Amygdala (tissue), 56 donors: Measurements from ENCODE around the gene AMIGO3.
A peak's percentile ranks its signal among the peaks of the same experiment; 100 is the strongest.

Source experiments
- DNase-seq, 56 donors: peaks; one replicate each; lab custom pipeline; 2025; lab: John Stamatoyannopoulos, UW

The AMIGO3 gene

DNA sequence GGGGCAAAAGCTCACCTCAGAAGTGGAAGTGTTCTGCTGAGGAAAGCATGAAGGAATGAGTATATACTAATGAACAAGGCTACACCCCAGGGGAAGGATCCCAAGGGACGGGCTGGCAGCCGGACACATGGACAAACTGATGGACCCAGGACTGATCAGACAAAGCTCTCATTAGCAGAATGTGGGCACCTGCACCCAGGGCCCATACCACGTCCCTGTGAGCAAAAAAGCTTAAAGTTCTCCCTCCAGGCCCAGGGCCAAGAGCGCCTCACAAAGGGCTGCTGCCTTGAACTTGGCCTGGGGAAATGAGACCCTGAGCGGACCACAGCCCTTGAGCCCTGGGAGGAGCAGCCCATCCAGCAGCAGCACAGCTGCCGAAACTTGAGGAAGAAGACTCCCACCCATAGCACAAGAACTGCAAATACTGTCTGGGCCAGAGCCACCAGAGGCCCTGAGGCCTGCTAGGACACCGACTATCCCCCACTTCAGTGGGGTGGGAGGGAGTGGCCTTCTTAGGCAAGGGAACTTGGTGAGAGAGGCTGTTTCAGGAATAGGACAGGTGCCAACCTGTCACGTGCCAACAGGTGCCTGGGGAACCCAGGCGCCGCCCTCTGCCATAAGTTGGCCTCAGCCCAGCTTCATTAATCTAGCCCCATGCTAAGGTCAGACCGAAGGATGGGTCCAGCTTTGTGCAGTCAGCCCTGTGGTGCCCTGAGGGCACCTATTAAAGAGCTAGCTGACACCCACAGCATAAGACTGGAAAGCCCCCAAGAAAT is 6.6 kb upstream of the AMIGO3 start:
- DNase-seq = no peak

DNA sequence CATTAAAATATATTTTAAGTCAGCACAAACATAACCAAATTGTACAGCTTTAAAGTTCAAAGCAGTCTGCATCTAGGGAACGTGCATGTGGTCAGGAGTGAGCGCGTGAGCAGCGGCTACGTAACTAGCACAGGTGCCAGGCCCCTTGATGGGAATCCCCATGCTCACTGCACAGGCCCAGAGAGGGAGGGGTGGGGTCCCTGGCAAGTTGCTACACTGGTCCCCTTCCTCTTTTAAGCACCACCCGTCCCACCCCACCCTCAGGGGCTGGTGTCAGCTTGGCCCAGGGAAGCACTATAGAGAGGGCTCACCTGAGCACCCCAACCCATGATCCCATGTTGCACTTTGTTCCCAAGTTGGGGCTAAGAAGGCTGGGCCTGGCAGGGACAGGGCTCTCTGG is 5.1 kb upstream of the AMIGO3 start:
- DNase-seq = no peak

DNA sequence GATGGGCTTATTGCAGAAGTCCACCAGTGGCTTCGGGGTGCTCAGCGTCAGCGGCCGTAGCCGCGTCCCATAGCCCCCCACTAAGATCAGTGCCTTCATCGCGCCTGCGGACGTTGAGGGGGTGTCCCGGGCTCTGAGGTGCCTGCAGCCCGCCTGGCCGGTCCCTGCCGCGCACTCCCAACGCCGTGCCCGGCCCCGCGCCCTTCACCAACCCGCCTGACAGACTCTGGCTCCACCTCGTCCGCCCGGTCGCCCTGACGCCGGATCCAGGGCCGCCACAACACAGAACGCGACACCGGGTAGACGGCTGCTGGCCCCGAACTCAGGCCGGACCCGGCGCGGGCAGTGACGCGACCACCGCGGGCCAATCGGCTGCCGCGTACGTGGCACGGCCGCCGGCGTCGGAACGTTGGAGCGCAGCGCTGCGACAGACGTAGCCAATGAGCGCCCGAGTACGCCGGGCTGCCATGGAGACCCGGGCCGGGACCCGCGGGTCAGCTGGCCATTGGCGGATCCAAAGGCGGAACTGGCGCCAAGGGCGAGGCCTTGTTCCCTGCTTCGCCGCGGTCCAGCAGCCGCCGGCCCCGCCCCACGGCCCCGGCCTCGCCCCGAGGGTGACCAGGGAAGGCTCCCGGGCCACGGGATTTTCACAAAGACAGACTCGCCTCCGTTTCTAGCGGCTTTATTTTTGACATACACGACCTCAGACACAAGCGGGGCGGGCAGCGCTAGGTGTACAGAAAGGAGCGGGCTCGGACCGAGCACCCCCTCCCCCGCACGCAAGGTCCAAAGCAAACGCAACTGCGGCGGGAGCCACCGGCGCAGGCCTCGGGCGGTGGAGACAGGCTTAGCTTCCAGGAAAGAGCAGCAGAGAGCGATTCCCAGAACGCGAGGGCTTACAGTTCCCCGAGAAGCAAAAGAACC is 4.4 kb upstream of the AMIGO3 start, which contains the start of gene GMPPB:
GMPPB (minus strand) TSS at position 324 of the 924 bp plus-strand sequence; CDS start at position 99, 225 bp downstream.
- peak; percentile 23 to 98 (median 91) for DNase-seq

DNA sequence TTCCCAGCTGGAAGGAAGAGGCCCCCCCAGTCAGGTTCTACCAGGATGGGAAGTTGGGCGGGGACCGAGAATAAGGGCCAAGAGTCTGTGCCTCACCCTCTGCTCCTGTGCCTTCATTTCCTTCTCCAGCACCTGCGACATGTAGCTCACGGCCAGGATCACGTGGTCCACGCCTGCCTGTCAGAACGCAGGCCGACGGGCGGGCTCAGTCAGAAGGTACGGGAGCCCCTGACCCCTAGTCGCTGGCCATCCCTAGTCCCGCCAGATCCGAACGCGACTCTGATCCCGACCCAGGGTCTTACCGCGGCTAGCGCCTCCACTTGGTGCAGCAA is 3.8 kb upstream of the AMIGO3 start:
- DNase-seq = peak in 21 of 56 donors; percentile 12 to 57 (median 41)

DNA sequence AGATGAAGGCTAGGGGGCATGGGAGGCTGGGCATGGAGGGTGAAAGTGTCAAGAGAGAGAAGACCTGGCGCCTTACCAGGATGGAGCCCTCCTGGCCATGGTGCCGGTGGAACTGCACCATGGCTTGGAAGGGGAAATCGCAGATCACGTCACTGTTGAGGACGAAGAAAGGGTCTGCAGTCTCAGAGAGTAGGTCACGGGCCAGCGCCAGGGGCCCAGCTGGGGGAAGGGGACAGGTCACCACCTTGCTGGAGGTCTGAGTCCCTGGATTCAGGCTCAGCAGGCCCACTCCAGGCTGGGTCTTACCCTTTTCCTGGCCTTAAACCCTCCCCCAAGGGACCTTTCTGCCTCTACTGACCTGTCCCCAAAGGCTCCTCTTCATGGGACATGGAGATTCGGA is 3.4 kb upstream of the AMIGO3 start:
- no peak for DNase-seq

DNA sequence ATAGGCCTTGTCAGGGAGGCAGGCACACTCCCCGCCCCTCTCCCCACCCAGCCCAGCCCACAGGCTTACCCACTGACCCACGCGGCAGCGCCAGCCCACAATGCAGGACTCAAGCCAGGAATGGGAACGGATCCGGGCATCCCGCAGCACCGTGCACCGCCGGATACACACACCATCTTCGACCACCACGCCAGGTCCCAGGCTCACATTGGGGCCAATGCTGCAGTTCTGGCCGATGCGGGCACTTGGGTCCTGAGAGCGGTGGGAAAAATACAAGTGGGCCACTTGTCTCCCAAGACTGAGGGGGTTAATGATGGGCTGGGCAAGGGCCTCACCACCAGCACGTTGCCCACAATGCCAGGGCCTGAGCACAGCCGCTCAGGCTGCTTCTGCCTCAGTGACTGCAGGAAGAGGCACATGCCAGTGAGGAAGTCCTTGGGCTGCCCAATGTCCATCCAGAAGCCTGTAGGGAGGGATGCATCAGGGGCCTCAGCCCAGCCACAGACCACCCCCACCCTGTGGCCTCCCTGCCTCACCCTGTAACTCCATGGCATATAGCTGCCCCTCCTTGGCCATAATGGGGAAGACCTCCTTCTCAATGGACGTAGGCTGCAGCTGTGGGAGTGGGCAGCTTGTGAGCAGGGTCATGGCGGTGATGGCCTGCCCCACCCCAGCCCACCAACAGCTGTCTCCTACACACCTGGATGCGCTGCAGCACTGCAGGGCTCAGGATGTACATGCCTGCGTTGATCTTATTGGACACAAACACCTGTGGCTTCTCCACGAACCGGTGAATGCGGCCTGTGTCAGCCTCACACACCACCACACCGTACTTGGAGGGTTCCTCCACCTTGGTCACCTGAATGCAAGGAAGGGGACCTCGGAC is 2.7 kb upstream of the AMIGO3 start:
- DNase-seq = no peak

DNA sequence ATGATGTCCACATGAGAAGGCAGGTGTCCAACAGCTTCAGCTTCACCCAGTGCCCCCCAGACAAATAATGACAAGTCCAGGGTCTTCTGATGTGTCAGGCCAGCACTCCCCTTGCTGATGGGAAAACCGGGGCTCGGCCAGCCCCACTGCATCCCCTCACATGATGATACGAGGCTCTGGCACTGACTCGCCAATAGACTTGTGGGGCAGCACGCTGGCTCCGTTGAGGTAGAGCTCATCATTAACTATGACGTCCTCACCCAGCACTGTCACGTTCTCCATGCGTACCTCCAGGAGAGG is 2.1 kb upstream of the AMIGO3 start:
- peak in 1 of 56 donors; percentile 7 for DNase-seq

DNA sequence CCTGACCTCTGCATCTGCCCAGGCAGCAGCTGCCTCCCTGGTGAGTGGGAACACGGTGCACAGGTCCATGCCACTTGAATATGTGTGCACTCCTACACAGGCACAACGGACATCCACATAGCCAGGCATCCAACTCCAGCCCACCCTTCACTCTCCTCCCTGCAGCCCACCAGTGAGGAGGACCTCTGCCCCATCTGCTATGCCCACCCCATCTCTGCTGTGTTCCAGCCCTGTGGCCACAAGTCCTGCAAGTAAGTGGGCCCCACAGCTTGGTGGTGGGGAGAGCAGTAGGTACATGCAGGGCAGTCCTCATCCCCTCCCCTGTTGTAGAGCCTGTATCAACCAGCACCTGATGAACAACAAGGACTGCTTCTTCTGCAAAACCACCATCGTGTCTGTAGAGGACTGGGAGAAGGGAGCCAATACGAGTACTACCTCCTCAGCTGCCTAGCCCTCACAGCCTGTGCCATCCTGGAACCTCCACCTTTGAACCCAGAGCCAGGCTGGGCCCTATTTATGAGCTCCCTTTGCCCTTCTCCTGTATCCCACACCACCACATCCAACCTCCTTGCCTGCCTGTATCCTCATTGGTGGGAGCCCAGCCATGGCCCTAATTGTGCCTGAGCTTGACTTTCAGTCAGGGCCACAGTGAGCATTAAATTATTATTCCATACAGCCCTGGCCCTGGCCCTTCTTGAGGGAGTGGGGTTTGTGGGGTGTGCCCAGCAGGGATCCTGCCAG is 1.5 kb upstream of the AMIGO3 start:
- DNase-seq = no peak

DNA sequence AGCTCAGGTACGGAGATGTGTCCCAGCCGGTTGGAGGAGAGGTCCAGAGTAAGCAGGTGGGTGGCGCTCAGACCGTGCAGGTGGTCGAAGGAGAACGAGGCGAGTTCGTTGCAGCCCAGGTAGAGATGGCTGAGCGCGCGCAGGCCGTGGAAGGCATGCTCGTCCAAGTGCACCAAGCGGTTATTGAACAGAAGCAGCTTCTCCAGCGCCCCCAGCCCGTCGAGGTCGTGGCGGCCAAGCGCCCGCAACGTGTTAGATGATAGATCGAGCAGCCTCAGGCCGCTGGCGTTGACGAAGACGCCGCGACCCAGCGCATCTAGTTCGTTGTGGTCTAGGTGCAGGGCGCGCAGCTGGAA is 648 bp downstream of the AMIGO3 start:
- no peak for DNase-seq

DNA sequence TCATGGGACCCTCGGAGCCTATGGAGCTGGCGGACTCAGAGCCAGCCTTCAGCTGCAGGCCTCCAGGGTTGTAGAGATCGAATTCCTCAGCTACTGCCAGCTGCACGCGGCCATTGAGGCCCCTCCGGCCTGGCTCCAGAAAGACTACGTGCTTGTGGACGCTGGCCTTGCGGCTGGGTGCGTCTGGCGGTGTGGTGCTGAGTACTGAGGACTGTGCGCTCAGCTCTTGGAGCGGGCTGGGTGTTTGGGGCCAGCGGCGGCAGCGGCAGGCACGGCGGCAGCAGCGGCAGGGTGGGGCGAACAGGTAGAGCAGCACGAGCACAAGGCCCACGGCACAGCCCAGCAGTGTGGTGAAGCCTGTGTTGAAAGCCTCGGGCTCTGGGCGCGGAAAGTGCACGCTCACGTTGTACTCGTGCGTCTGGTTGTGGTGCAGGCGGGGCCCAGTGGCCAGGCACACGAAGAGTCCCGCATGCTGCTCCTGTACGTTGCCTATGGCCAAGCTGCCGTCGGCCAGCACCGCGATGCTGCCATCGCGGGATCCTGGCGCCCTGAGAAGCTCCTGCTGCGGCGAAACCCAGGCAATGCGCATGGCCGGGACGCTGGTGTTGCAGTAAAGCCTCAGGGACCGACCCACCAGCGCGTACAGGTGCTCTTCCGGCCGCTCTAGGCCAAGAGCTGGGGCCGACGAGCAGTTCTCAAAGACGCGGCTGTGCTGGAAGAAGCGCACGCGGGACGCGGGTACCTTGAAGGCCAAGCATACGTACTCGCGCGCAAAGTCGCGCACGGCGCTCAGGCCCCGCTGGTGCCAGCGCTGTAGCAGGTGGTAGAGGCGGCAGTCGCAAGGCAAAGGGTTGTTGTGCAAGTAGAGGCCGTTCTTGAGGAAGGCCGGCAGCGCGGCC is 1.3 kb downstream of the AMIGO3 start:
- DNase-seq = no peak

DNA sequence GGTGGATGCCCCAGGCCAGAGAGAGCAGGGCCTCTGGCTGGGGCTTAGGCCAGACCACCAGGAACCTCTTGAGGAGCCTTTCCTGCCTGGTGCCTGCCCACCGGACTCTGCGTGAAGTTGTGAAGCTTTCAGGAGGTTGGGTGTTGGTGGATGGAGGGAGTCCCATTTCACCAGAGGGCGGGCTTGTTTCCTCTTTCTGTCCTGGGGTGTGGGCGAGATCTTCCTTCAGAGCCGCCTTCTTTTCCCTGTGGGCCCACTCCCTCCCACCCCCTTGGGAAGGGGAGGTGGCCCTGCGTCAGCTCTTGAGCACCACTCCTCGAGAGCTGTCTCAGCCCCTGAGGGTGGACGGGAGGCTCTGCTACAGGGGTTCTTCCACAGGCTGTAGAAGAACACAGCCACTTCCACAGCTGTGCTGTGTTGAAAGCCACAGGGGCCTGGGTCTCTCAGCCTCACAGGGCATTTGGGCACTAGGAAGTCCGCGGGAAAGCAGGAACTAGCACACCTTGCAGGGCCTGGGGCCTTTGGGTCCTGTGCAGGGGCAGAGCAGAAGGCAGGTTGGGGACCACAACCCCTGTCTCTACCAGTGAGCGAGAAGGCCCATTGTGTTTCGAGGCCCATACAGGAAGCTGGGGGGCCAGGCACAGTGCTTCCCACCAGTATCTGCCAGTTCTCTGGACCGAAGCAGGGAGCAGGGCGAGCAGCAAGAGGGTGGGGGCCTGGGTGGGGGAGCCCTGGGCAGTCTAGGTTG is 2.1 kb downstream of the AMIGO3 start:
- no peak for DNase-seq

DNA sequence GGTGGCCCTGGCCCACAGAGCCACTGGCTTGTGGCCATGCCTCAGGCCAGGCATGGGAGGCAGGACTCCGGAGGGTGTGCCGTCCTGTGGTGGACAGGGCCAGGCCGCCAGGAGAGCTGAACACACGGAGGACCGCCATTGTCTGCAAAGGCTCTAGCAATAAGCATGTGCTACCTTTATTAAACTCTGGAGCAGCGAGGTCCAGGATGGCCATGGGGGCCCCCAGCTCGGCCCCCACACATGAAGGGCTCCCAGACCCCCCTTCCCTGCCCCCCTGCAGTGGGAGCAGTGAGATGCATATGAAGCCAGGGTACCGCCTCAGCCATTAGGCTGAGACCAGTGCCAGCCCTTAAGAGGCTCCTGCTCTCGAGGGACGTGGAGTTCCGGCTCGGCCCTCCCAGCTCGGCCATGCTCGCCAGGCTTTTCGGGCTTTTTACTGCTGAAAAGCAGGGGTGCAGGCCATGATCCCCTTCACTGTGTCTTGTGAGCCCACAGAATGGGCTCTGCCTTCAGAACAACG is 2.7 kb downstream of the AMIGO3 start:
- DNase-seq = no peak

DNA sequence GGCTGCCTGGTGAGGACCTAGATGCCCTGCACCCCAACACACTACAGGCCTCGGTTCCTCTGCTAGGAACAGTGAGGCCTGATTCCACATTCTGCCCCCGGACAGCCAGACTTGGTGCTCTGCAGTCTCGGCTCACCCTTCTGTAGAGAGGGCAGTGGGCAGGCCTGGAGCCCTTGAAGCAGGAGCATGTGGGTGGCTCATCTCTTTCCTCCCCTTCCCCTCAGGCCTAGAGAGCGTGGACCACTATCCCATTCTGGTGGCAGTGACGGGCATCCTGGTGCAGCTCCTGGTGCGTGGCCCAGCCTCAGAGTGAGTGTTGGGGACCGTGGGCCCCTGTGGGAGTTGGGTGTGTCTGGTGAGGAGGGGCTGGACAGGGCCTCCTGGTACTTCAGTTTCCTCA is 3.3 kb downstream of the AMIGO3 start:
- DNase-seq = no peak

DNA sequence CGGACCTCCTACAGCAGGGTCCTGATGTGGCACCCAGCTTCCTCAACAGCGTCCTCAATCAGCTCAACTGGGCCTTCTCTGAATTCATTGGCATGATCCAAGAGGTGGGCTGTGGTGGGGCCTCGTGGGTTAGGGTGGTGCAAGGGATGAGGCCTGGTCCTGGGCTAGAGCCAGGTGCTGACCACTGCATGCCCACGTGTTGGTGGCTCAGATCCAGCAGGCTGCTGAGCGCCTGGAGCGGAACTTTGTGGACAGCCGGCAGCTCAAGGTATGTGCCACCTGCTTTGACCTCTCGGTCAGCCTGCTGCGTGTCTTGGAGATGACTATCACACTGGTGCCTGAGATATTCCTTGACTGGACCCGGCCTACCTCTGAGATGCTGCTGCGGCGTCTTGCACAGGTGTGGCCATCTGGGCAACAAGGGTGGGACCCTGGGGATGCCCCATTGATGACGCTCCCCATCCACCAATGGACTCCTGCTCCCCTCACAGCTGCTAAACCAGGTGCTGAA is 3.8 kb downstream of the AMIGO3 start:
- no peak for DNase-seq

DNA sequence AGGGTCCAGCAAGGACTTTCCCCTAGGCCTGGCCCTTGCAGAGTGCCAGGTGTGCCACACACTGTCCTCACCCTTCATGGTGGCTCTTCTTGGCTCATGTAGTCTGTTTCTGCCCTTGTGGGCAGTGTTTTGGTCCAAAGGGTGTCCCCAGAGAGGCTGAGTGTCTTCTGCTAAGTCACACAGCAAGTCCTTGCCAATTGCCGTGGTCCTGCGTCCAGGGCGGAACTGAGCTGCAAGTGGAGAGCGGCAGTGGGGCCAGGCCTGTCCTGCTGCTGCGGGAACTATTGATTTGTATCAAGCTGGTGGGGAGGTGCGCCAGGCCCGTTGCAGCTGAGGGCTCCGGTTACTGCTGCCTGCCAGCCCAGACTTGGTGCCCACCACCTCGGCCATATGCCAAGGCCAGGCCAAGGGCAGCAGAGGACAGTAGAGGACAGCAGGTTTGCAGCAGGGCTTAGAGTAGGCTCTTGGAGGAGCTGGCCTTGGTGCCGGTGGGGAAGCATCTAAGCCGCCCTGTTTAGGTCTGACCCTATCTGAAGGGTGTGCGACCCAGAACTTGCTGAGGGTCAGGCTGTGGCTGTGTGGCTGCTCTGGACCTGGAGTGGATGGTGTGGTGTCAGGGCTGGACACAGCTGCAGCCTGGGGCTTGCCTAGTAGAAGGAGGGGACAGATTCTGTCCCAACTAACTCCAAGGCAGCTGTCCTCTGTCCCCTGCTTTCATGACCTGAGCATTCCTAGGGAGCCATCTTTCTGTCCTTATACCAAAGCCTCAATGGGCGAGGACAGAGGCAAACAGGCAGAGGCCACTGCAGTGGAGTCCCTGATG is 4.5 kb downstream of the AMIGO3 start:
- DNase-seq = no peak

DNA sequence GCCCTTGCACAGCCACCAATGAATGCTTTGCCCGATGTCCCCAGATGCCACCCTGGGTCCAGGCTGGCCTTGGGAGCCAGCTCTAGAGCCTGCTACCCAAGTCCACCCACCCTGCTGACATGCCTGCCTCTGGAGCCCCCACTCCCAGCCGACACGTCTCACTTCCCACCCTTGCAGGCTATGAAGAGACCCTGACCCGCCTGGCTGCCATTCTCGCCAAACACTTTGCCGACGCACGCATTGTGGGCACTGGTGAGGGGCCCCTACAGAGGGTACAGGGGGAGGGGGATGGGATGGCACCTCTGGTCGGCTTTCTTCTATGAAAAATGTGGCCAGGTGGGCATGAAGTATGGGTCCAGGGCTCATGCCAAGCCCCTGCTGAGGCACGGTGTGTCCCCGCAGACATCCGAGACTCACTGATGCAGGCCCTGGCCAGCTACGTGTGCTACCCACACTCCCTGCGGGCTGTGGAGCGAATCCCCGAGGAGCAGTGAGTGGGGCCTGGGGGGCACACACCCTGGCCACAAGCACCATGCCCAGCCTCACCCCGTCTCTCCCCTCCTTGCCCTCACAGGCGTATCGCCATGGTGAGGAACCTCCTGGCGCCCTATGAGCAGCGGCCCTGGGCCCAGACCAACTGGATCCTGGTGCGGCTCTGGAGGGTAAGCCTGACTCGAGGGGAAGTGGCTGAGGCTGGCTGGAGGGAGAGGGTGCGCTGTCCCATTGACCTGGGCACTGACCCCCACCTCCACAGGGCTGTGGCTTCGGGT is 6.0 kb downstream of the AMIGO3 start:
- no peak for DNase-seq
